GM21515 (cell line): ENCODE measurements around the gene GRID1.

Source experiments
- ATAC-seq: cut with Tn5 transposase; IDR thresholded peaks from one replicate; pipeline ENCODE4 v1.9.1; 2021; ENCODE audit not compliant: unreplicated experiment

The GRID1 gene

GRCh38 chr10:86197166-86197790 is 169.3 kb downstream of the GRID1 start:
- ATAC-seq, result no peak

- no peak for ATAC-seq
Measured at GRCh38 chr10:86195521-86196157, 171.0 kb downstream of the GRID1 start.

- no peak for ATAC-seq
Measured at GRCh38 chr10:86194684-86195083, 171.9 kb downstream of the GRID1 start.

GRCh38 chr10:86193841-86194240 is 172.8 kb downstream of the GRID1 start:
- ATAC-seq, result no peak

- ATAC-seq, result no peak
Measured at GRCh38 chr10:86192691-86193090, 173.9 kb downstream of the GRID1 start.

GRCh38 chr10:86192147-86192546 is 174.4 kb downstream of the GRID1 start:
- no peak for ATAC-seq

- no peak for ATAC-seq
Measured at GRCh38 chr10:86191686-86192085, 174.9 kb downstream of the GRID1 start.

GRCh38 chr10:86191166-86191565 is 175.4 kb downstream of the GRID1 start:
- ATAC-seq, result no peak

GRCh38 chr10:86190291-86190690 is 176.3 kb downstream of the GRID1 start:
- no peak for ATAC-seq

- no peak for ATAC-seq
Measured at GRCh38 chr10:86189891-86190290, 176.7 kb downstream of the GRID1 start.

GRCh38 chr10:86188796-86189558 is 177.6 kb downstream of the GRID1 start:
- no peak for ATAC-seq

GRCh38 chr10:86188326-86188725 is 178.3 kb downstream of the GRID1 start:
- no peak for ATAC-seq

- no peak for ATAC-seq
Measured at GRCh38 chr10:86187499-86188239, 178.9 kb downstream of the GRID1 start.

- no peak for ATAC-seq
Measured at GRCh38 chr10:86186633-86187032, 180.0 kb downstream of the GRID1 start.

GRCh38 chr10:86182595-86182994 is 184.0 kb downstream of the GRID1 start:
- ATAC-seq, result no peak

GRCh38 chr10:86182150-86182549 is 184.4 kb downstream of the GRID1 start:
- no peak for ATAC-seq

GRCh38 chr10:86180861-86181260 is 185.7 kb downstream of the GRID1 start:
- ATAC-seq, result no peak

GRCh38 chr10:86179961-86180360 is 186.6 kb downstream of the GRID1 start:
- ATAC-seq, result no peak

GRCh38 chr10:86179153-86179524 is 187.5 kb downstream of the GRID1 start:
- no peak for ATAC-seq

GRCh38 chr10:86178401-86179152 is 188.0 kb downstream of the GRID1 start:
- no peak for ATAC-seq
